Measurements from ENCODE around the gene LAMA3.
"Not testable (repeated sequence)": the region's sequence is repeated elsewhere in the genome, so short reads cannot be mapped to it uniquely, and the experiment has no call there.

Gene LAMA3

DNA sequence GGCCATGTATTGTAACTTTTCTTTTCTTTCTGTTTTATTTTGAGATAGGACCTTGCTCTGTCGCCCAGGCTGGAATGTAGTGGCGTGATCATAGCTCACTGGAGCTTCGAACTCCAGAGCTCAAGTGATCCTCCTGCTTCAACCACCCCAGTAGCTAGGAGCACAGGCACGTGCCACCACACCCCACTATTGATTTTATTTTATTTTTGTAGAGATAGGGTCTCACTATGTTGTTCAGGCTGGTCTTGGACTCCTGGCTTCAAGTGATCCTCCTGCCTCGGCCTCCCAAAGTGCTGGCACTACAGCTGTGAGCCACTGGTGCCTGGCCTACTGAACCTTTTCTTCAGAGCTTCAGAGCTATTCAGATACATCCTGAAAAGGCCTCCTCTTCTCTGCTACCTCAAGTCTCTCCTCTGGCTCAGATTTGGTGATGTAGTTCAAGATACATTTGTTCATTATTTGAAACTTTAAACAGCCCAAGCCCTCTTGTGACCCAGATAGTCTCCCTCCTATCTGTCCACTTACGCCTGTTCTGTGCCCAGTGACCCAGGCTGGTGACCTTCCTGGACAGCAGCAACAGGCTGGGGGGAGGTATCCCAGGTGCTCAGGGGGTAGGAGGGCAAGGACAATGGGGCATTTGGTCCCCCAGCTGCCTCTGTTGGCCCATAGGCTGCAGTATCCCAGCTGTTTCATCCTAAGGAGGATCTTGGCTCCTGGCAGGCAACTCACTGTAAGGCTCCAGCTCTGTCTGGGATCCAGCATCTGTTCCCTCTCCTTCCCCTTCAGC is 38.6 kb downstream of the LAMA3 start:
- Mint-ChIP-seq H3K9me3 (no peaks in the 10 kb centered on the region), H3K4me1 (peaks cover under 1% of the 10 kb centered on the region), H3K27ac (no peak overlapping the region), H3K4me3 (no peak overlapping the region), H3K36me3 (no peaks in the 10 kb centered on the region)
- ATAC-seq, result no peak
- no peak for DNase-seq (ENCODE audit: low spot score in 2 of 2)

DNA sequence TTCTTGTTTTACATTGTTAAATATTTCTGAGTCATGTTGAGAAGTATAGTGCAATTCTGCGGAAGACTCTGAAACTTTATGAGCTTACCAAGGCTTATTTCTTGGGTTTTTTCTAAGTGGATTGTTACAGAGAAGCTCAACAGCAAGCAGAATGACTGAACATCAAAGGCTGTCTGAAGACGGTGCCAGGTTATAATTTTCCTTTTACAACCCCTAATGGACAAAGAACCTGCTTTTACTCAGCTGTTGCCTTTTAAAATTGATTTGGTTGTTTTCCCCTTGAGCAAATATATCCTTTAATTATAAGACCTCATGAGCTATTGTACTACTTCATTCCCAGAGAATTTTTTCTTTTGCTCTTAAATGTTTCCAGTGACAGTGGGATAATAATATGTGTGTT is 41.6 kb downstream of the LAMA3 start:
- H3K36me3 Mint-ChIP-seq, result no peaks in the 10 kb centered on the region
- no peaks in the 10 kb centered on the region for H3K9me3 Mint-ChIP-seq
- H3K4me3 Mint-ChIP-seq, result no peak overlapping the region
- DNase-seq (ENCODE audit: low spot score in 2 of 2) (no peak), ATAC-seq (no peak)
- peaks cover 13% of the 10 kb centered on the region for H3K4me1 Mint-ChIP-seq
- no peak overlapping the region for H3K27ac Mint-ChIP-seq

GRCh38 chr18:23731861-23732260 is 42.6 kb downstream of the LAMA3 start:
- DNase-seq (ENCODE audit: low spot score in 2 of 2), result no peak
- H3K9me3 Mint-ChIP-seq, result no peaks in the 10 kb centered on the region
- no peaks in the 10 kb centered on the region for H3K36me3 Mint-ChIP-seq
- H3K4me3 Mint-ChIP-seq, result no peak overlapping the region
- H3K4me1 Mint-ChIP-seq, result peaks cover 13% of the 10 kb centered on the region
- no peak for ATAC-seq
- H3K27ac Mint-ChIP-seq, result no peak overlapping the region

GRCh38 chr18:23732439-23732838 is 43.2 kb downstream of the LAMA3 start:
- Mint-ChIP-seq H3K4me3 (no peak overlapping the region), H3K4me1 (peaks cover 13% of the 10 kb centered on the region), H3K36me3 (no peaks in the 10 kb centered on the region), H3K27ac (no peak overlapping the region), H3K9me3 (no peaks in the 10 kb centered on the region)
- DNase-seq (ENCODE audit: low spot score in 2 of 2) (no peak), ATAC-seq (no peak)

DNA sequence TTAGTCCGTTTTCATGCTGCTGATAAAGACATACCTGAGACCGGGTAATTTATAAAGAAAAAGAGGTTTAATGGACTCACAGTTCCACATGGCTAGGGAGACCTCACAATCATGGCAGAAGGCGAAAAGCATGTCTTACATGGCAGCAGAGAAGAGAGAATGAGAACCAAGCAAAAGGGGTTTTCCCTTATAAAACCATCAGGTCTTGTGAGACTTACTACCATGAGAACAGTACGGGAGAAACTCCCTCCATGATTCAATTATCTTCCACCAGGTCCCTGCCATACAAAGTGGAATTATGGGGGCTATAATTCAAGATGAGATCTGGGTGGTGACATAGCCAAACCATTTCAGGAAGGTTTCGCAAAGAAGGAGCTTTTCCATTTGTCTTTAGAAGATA is 44.0 kb downstream of the LAMA3 start:
- not testable (repeated sequence) for H3K36me3 Mint-ChIP-seq; DNase-seq (ENCODE audit: low spot score in 2 of 2); H3K27ac Mint-ChIP-seq; H3K4me3 Mint-ChIP-seq; H3K9me3 Mint-ChIP-seq
- peak; percentile 35 for ATAC-seq
- H3K4me1 Mint-ChIP-seq, result peaks cover 21% of the 10 kb centered on the region

DNA sequence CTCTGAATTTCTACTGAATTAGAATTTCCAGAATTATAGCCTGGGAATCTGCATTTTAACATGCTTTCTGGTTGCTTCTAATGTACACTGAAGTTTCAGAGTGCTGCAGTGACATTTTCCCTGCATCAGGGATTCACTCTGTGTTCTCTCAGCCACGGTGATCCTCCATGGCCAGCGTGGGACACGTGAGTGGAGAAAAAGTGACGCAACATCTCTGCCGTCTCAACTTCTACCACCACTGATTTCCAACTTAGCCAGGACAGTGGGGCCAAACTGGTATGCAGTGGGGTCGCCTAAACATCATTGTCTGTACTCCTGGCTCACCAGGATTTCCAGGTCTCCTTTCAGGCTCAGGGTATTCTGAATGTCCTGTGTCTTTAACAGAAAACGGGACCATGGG is 44.6 kb downstream of the LAMA3 start:
- no peaks in the 10 kb centered on the region for H3K36me3 Mint-ChIP-seq
- peaks cover 22% of the 10 kb centered on the region for H3K4me1 Mint-ChIP-seq
- no peaks in the 10 kb centered on the region for H3K9me3 Mint-ChIP-seq
- DNase-seq (ENCODE audit: low spot score in 2 of 2), result no peak
- no peak overlapping the region for H3K4me3 Mint-ChIP-seq
- no peak overlapping the region for H3K27ac Mint-ChIP-seq
- no peak for ATAC-seq

DNA sequence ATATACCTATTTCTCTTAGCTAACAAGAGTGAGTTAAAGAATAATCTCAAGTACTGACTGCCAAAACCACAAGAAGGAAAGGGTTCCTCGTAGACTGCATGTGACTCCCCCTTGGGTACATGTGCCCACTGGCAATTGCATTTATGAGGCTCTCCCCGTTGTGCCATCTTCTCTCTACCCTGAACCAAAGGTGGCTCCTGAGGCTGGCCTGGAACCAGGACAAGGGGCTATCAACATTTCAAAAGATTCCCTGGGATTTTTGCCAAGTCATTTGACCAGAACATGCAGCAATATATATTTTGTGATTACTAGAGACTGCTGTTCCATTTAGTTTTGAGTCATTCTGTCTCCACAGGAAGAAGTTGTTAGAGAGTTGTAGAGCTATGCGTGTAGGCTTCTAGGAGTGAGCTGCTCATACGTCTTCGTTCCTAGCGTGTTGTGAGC is 45.8 kb downstream of the LAMA3 start:
- Mint-ChIP-seq H3K36me3 (no peaks in the 10 kb centered on the region), H3K4me1 (peaks cover 22% of the 10 kb centered on the region), H3K4me3 (no peak overlapping the region), H3K9me3 (no peaks in the 10 kb centered on the region), H3K27ac (no peak overlapping the region)
- no peak for DNase-seq (ENCODE audit: low spot score in 2 of 2)
- peak; percentile 78 for ATAC-seq

- Mint-ChIP-seq H3K27ac (no peak overlapping the region), H3K4me3 (no peak overlapping the region), H3K4me1 (peaks cover 28% of the 10 kb centered on the region), H3K9me3 (no peaks in the 10 kb centered on the region), H3K36me3 (no peaks in the 10 kb centered on the region)
- ATAC-seq, result no peak
- DNase-seq (ENCODE audit: low spot score in 2 of 2), result no peak
Observed at GRCh38 chr18:23737578-23737977, 48.3 kb downstream of the LAMA3 start.

GRCh38 chr18:23738151-23738550 is 48.9 kb downstream of the LAMA3 start:
- no peaks in the 10 kb centered on the region for H3K36me3 Mint-ChIP-seq
- no peak overlapping the region for H3K4me3 Mint-ChIP-seq
- DNase-seq (ENCODE audit: low spot score in 2 of 2), result no peak
- peaks cover 25% of the 10 kb centered on the region for H3K4me1 Mint-ChIP-seq
- H3K9me3 Mint-ChIP-seq, result no peaks in the 10 kb centered on the region
- no peak for ATAC-seq
- no peak overlapping the region for H3K27ac Mint-ChIP-seq

GRCh38 chr18:23738575-23738974 is 49.3 kb downstream of the LAMA3 start:
- Mint-ChIP-seq H3K36me3 (no peaks in the 10 kb centered on the region), H3K4me3 (no peak overlapping the region), H3K9me3 (no peaks in the 10 kb centered on the region), H3K4me1 (peaks cover 22% of the 10 kb centered on the region), H3K27ac (no peak overlapping the region)
- DNase-seq (ENCODE audit: low spot score in 2 of 2) (no peak), ATAC-seq (no peak)

GRCh38 chr18:23740105-23740830 is 51.0 kb downstream of the LAMA3 start:
- Mint-ChIP-seq H3K27ac (no peak overlapping the region), H3K4me1 (peaks cover 19% of the 10 kb centered on the region), H3K9me3 (no peaks in the 10 kb centered on the region), H3K36me3 (no peaks in the 10 kb centered on the region), H3K4me3 (no peak overlapping the region)
- DNase-seq (ENCODE audit: low spot score in 2 of 2) (no peak), ATAC-seq (no peak)

GRCh38 chr18:23741967-23742366 is 52.7 kb downstream of the LAMA3 start:
- not testable (repeated sequence) for H3K9me3 Mint-ChIP-seq; DNase-seq (ENCODE audit: low spot score in 2 of 2); H3K27ac Mint-ChIP-seq; H3K36me3 Mint-ChIP-seq; H3K4me3 Mint-ChIP-seq
- peaks cover 15% of the 10 kb centered on the region for H3K4me1 Mint-ChIP-seq
- peak; percentile 95 for ATAC-seq

DNA sequence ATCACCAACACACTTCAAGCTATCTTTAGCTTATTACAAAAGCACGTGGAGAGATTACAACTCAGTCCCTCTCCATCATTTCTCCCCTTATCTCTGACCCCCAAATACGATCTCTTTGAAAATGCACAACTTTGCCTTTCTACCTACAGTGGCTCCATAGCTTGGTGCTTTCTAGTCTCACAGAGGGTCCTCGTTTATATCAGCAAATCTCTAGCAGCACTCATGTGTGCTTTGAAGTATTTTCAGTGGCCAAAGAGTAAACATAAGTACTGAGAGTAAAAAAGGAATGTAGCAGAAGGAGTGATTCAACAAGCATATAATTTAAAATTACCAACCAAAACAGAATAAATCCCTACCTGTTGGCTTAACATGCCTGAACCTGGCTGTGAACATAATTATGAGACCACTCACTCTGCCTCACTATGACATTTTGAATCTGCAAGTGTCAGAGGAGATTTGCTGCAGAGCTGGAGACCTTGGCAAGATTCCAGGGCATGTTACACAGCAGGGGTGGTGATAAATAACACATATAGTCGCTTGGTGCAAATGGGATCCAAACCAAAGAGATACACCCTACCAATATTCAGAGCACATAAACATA is 54.6 kb downstream of the LAMA3 start:
- no peak overlapping the region for H3K27ac Mint-ChIP-seq
- no peak overlapping the region for H3K4me3 Mint-ChIP-seq
- ATAC-seq, result no peak

DNA sequence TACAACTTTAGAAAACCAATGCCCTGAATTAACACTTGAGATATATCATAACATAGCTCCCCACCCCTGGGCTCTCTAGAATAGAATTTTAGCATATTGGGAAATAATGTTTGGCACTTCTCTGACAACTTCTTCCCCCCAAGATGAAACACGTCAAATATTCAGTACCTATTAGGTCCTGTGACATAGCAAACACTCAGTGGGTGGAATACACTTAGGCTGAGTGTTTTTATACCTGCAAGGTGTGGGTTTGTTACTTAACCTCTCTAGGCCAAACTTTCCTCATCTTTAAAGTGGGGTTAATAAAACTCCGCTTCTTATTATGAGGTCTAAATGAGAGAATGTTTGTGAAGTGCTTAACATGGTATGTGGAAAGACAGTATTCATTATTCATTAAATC is 56.1 kb downstream of the LAMA3 start:
- no peak overlapping the region for H3K27ac Mint-ChIP-seq
- DNase-seq (ENCODE audit: low spot score in 2 of 2), result no peak

More for the DNA sequence above, 54.6 kb downstream of the LAMA3 start:
- Mint-ChIP-seq H3K36me3 (no peaks in the 10 kb centered on the region), H3K9me3 (no peaks in the 10 kb centered on the region), H3K4me1 (peaks cover 6% of the 10 kb centered on the region)
- DNase-seq (ENCODE audit: low spot score in 2 of 2), result no peak

DNA sequence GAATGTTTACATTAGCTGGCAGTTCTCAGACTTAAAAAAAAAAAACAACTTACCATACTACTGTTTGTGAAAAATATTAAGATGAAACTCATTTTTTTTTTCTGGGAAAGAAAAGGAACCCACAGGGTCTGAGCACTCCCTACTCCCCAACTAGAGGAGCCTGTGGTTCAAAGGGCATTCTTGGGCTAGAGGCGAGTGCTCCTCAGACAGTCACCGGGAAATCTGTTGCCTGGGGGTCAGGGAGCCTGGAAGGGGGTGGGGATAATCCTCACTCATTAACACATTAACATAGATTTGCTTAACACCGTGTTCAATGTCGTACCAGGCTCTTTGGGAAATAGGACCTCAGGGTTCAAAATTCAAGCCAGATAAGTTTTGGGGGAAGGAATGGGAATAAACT is 57.6 kb downstream of the LAMA3 start:
- H3K27ac Mint-ChIP-seq, result no peak overlapping the region
- ATAC-seq (no peak), DNase-seq (ENCODE audit: low spot score in 2 of 2) (no peak)
- H3K4me1 Mint-ChIP-seq, result peaks cover 6% of the 10 kb centered on the region
- no peak overlapping the region for H3K4me3 Mint-ChIP-seq
- H3K36me3 Mint-ChIP-seq, result no peaks in the 10 kb centered on the region
- H3K9me3 Mint-ChIP-seq, result no peaks in the 10 kb centered on the region

More for the DNA sequence above, 56.1 kb downstream of the LAMA3 start:
- Mint-ChIP-seq H3K36me3 (no peaks in the 10 kb centered on the region), H3K9me3 (no peaks in the 10 kb centered on the region), H3K4me1 (peaks cover 6% of the 10 kb centered on the region), H3K4me3 (no peak overlapping the region)
- ATAC-seq, result no peak

- DNase-seq (ENCODE audit: low spot score in 2 of 2) (no peak), ATAC-seq (no peak)
- Mint-ChIP-seq H3K4me1 (no peaks in the 10 kb centered on the region), H3K9me3 (no peaks in the 10 kb centered on the region), H3K4me3 (no peak overlapping the region), H3K36me3 (no peaks in the 10 kb centered on the region), H3K27ac (no peak overlapping the region)
Observed at GRCh38 chr18:23752363-23752762, 63.1 kb downstream of the LAMA3 start.
